Natural killer cell (primary cell): ENCODE data around the gene CD72. TPM values are rescaled to one million over a fixed set of nuclear protein-coding genes. Genes with fewer than 3 reads are reported as not detected.

ENCODE experiments used
- ATAC-seq, 3 donors: fragments of 150-1000 bp in 2 of 3; fragments of 200-7000 bp in 1 of 3; cut with Tn5 transposase; 1 replicate in 1 of 3; 2 replicates in 2 of 3; pipeline ENCODE4 v1.10.0; 2021; ENCODE audit warnings: mild to moderate bottlenecking in 2 of 3, moderate library complexity in 2 of 3
- DNase-seq, 2 donors: peaks; one replicate each; pipeline versions ENCODE4 v3.0.0 to v3.0.0-alpha.2; 2013 to 2021; ENCODE audit warnings: mixed read lengths in 1 of 2
- H3K27ac ChIP-seq: one replicate; pipeline ENCODE4 v1.5.1; 2013; ENCODE audit warnings: mild to moderate bottlenecking, low read length
- H3K27me3 ChIP-seq: one replicate; pipeline ENCODE4 v1.6.1; 2013; ENCODE audit warnings: low read length; ENCODE audit not compliant: control insufficient read depth, insufficient read depth
- H3K36me3 ChIP-seq: one replicate; pipeline ENCODE4 v1.6.1; 2013; ENCODE audit warnings: low read length; ENCODE audit not compliant: control insufficient read depth, insufficient read depth
- H3K4me1 ChIP-seq: one replicate; pipeline ENCODE4 v1.6.1; 2013; ENCODE audit warnings: low read length; ENCODE audit not compliant: control insufficient read depth, insufficient read depth
- H3K4me3 ChIP-seq: one replicate; pipeline ENCODE4 v1.5.1; 2013; ENCODE audit warnings: low read length
- H3K9me3 ChIP-seq: one replicate; pipeline ENCODE4 v1.6.1; 2013; ENCODE audit warnings: low read length; ENCODE audit not compliant: control insufficient read depth, insufficient read depth
- H3K27ac Mint-ChIP-seq, 2 donors: one replicate each; pipeline ENCODE4 v1.8.0; 2022; ENCODE audit warnings: mild to moderate bottlenecking in 2 of 2, mixed read lengths in 2 of 2, moderate library complexity in 1 of 2
- H3K27me3 Mint-ChIP-seq, 2 donors: one replicate each; pipeline ENCODE4 v1.8.0; 2022; ENCODE audit warnings: low read depth in 2 of 2, mixed read lengths in 2 of 2
- H3K36me3 Mint-ChIP-seq: one replicate; pipeline ENCODE4 v1.8.0; 2022; ENCODE audit warnings: mixed read lengths
- H3K4me1 Mint-ChIP-seq, 2 donors: one replicate each; pipeline ENCODE4 v1.8.0; 2022; ENCODE audit warnings: mixed read lengths in 2 of 2
- H3K4me3 Mint-ChIP-seq: one replicate; pipeline ENCODE4 v1.8.0; 2022; ENCODE audit warnings: mild to moderate bottlenecking, moderate library complexity, mixed read lengths
- H3K9me3 Mint-ChIP-seq, 2 donors: one replicate each; pipeline ENCODE4 v1.8.0; 2022; ENCODE audit warnings: mixed read lengths in 2 of 2
- CTCF ChIP-seq: fragments of 200-600 bp; IDR thresholded peaks from one replicate; pipeline ENCODE4 v1.8.0; 2022; ENCODE audit warnings: antibody characterized with exemption
- WGBS: methylation state at CpG from one replicate; pipeline ENCODE4 v1.1.7; 2013; ENCODE audit warnings: missing lambda C conversion rate; ENCODE audit not compliant: insufficient coverage; 5-methylcytosine and 5-hydroxymethylcytosine counted together
- intact Hi-C: fragments of 100-400 bp; cut with micrococcal nuclease; formaldehyde crosslinking; loops from one replicate; pipeline ENCODE4 v1.14.2; 2022
- total RNA-seq, 4 donors: library from RNA; stranded (reverse); fragments of 120-200 nt in 1 of 4; gene quantifications; one replicate each; pipeline versions ENCODE4 v1.2.3 to v1.2.4, GENCODE V29; 2013 to 2022

CD72 gene
- total RNA-seq, 3 donors from 2014 or later (not counting 1 experiment from before 2014, with no cell fraction given) = 27.0 to 48.1 (median 32.3) TPM

DNA sequence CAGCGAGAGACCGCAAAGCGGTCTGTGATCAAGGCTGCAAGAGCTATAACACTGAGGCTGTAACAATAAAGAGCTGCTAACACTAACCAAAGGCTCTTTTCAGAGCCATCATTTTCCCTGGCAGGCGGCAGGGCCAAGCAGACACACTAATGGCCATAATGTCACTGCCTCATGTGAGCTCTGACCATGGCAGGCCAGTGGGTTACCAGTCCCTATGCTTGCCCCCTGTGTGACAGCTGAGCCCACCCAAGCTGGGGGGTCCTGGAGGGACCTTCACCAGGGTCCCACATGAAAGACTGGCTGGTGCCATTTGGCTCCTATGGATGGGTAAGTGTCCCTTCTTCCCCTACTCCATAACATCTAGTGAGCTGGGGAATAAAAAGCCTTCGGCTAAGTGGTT lies 42.7 kb downstream of the CD72 start:
- Mint-ChIP-seq H3K4me1 (peaks cover 8% of the 10 kb centered on the region in 2 donors), H3K9me3 (peaks cover 5 to 7% of the 10 kb centered on the region in 2 donors), H3K4me3 (no peak overlapping the region), H3K27ac (no peak overlapping the region), H3K36me3 (peaks cover 12% of the 10 kb centered on the region), H3K27me3 (no peaks in the 10 kb centered on the region)
- H3K36me3 ChIP-seq = no peaks in the 10 kb centered on the region
- intact Hi-C loops = no loop called here
- 95% methylated on average over 5 of the region's 5 CpGs for WGBS
- H3K27me3 ChIP-seq = no peaks in the 10 kb centered on the region
- no peak for TF ChIP-seq CTCF
- no peak overlapping the region for H3K27ac ChIP-seq
- ATAC-seq = no peak
- H3K9me3 ChIP-seq = peaks cover 15% of the 10 kb centered on the region
- H3K4me1 ChIP-seq = peaks cover 9% of the 10 kb centered on the region
- H3K4me3 ChIP-seq = no peak overlapping the region
- no peak for DNase-seq

DNA sequence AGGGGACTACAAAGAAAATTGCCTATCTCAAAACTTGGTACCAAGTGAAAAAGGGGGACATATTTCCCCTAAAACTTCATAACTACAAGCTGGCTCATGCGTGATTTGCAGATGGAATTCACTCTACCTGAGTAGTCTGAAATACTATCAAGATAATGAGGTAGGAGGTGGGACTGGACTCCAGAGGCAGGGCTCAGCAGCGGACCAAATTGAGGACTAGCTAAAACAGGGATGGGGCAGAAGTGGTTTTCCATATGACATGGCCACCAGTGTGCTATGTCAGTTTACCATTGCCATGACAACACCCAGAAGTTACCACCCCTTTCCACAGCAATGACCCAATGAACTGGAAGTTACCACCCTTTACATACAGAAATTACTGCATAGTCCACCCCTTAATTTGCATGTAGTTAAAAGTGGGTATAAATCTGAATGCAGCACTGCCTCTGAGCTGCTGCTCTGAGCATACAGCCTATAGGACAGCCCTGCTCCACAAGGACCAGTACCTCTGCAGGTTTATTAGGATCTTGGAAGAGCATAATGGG lies 43.6 kb downstream of the CD72 start:
- 93% methylated on average over 2 of the region's 2 CpGs for WGBS
- intact Hi-C loops = no loop called here
- H3K36me3 ChIP-seq = no peaks in the 10 kb centered on the region
- no peak overlapping the region for H3K27ac ChIP-seq
- peaks cover 17% of the 10 kb centered on the region for H3K4me1 ChIP-seq
- ATAC-seq (no peak), DNase-seq (no peak)
- Mint-ChIP-seq H3K4me3 (no peak overlapping the region), H3K36me3 (peaks cover 6% of the 10 kb centered on the region), H3K27me3 (no peaks in the 10 kb centered on the region), H3K4me1 (peaks cover 12 to 15% of the 10 kb centered on the region in 2 donors), H3K9me3 (peaks cover 3 to 4% of the 10 kb centered on the region in 2 donors), H3K27ac (no peak overlapping the region)
- no peak overlapping the region for H3K4me3 ChIP-seq
- TF ChIP-seq CTCF = no peak
- peaks cover 7% of the 10 kb centered on the region for H3K9me3 ChIP-seq
- H3K27me3 ChIP-seq = no peaks in the 10 kb centered on the region

DNA sequence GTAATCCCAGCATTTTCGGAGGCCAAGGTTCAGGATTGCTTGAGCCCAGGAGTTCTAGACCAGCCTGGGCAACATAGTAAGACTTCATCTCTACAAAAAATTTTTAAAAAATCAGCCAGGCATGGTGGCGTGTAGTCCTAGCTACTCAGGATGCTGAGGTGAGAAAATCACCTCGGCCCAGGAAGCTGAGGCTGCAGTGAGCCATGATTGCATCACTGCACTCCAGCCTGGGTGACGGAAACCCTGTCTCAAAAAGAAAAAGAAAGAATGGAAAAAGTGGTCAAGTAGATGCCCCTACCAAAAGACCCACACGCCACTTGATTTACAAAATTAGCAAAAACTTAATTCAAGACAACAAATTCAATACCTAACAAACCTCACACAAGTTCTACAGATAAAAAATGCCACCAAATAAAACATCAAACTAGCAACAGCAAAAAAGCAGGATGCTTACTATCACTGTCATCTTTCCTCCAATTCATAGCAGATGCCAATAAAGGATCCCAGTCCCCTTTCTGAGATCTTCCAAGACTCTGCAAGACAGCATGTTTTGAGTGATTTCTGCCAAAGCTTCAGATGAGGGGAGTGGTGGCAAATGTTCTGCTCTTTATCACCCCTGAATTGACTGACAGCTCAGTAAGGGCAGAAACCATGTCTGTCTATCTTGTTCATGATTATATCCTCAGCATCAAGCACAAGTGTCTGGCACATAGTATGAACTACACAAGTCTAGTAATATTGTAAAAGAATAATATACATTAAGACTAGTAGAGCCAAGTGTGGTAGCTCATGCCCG lies 47.3 kb downstream of the CD72 start:
- H3K36me3 Mint-ChIP-seq = no peaks in the 10 kb centered on the region
- H3K27ac Mint-ChIP-seq = peak overlapping the region; percentile 89 to 90
- peak overlapping the region; percentile 50 for H3K27ac ChIP-seq
- peak overlapping the region; percentile 69 for H3K4me3 Mint-ChIP-seq
- peak in 1 of 2 donors; percentile 37 for DNase-seq
- no peaks in the 10 kb centered on the region for H3K27me3 ChIP-seq
- no peaks in the 10 kb centered on the region for H3K9me3 Mint-ChIP-seq
- intact Hi-C loops = no loop called here
- peaks cover 20 to 21% of the 10 kb centered on the region in 2 donors for H3K4me1 Mint-ChIP-seq
- H3K27me3 Mint-ChIP-seq = no peaks in the 10 kb centered on the region
- 36% methylated on average over 6 of the region's 6 CpGs for WGBS
- H3K4me1 ChIP-seq = peaks cover 19% of the 10 kb centered on the region
- no peak overlapping the region for H3K4me3 ChIP-seq
- peak; percentile 83 to 98 (median 94) for ATAC-seq
- TF ChIP-seq CTCF = no peak
- H3K9me3 ChIP-seq = no peaks in the 10 kb centered on the region
- no peaks in the 10 kb centered on the region for H3K36me3 ChIP-seq
